GM10248 (cell line): ENCODE results near the gene AMIGO1.

Experiments
- CTCF ChIA-PET: fragments of 300-600 bp; sonication (Branson Sonifier 250); formaldehyde crosslinking; extraction: SDS; loops from one replicate; lab custom pipeline; 2021; ENCODE audit warnings: antibody characterized with exemption; lab: Yijun Ruan, JAX
- POLR2A ChIA-PET: fragments of 350-650 bp; sonication (Branson Sonifier 250); formaldehyde crosslinking; extraction: SDS; loops from one replicate; lab custom pipeline; 2020; ENCODE audit warnings: antibody characterized with exemption; lab: Yijun Ruan, JAX
- DNase-seq: peaks from one replicate; pipeline ENCODE4 v3.0.0; 2012; ENCODE audit errors: extremely low spot score
- TF ChIP-seq, protein P1 (sequence below): IDR thresholded peaks from 2 replicates; pipeline ENCODE4 v1.5.1; 2012; ENCODE audit warnings: mild to moderate bottlenecking, low read depth; ENCODE audit errors: extremely low read depth, missing control alignments, control extremely low read depth

AMIGO1 gene

DNA sequence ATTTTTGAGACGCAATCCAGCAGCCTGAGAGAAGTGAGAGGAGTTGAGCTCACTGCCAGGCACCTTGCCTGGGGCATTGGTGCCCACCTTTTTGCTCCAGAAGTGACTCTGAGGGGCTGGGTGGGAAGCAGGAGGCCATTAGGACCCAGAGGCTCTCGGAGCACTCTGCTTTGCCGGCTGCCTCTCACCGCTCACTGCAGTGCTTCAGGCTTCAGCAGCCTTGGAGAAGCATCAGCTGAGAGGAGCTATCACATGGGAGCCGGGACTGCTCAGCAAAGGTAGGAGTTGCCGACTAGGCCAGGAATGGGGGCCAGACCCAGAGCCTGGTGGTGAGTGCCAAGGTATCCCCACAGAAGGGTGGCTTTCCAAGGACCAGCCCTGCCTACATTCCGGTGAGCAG, 30.1 kb upstream of the AMIGO1 start, which contains the start of gene GPR61:
TSS of gene GPR61 (plus strand) at position 197 of the 400 bp plus-strand sequence. CDS start 3,151 bp downstream, outside the sequence.
- ChIA-PET CTCF (interaction anchor here (1.4 to 26.3 kb wide), 6 partner anchors 7 to 472 kb away, joined by 3 to 1898 read pairs (median 26); partner anchors contain the start of genes AHCYL1, AMIGO1, ATXN7L2 and CYB561D1), POLR2A (no interaction called here)
- TF ChIP-seq, protein P1, sequence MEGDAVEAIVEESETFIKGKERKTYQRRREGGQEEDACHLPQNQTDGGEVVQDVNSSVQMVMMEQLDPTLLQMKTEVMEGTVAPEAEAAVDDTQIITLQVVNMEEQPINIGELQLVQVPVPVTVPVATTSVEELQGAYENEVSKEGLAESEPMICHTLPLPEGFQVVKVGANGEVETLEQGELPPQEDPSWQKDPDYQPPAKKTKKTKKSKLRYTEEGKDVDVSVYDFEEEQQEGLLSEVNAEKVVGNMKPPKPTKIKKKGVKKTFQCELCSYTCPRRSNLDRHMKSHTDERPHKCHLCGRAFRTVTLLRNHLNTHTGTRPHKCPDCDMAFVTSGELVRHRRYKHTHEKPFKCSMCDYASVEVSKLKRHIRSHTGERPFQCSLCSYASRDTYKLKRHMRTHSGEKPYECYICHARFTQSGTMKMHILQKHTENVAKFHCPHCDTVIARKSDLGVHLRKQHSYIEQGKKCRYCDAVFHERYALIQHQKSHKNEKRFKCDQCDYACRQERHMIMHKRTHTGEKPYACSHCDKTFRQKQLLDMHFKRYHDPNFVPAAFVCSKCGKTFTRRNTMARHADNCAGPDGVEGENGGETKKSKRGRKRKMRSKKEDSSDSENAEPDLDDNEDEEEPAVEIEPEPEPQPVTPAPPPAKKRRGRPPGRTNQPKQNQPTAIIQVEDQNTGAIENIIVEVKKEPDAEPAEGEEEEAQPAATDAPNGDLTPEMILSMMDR = no peak
- no peak for DNase-seq

DNA sequence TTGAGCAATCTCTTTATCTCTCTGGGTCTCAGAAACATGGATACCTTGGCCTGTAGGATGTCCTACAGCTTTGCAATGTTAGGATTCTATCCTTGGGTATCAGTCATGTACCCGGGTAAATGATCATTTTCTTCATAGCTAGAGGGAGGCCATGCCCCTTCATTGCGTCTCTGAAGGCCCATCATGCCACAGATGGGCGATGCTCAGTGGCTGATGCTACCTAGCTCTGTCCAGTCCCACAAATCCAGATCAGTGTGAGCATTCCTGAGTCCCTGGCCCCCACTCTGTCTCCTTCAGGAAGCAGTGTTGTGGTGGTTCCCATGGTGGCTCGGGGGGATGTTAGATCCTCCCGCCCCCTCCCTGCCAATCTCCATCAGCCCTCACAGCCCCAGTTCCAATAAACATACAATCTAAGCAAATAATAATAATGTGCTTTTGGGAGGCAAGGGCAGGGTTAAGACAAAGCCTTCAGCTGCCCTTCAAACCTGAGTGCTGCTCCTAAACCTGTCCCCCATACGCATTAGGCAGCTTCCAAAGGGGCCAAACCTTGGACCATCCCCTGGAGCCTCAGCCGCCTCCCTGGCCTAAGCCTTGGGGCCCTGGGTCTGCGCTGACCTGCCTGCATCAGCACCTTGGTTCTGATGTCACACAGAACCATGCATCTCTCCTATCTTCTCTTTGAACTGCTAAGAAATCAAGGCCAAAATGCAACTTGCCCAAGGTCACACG, 29.5 kb upstream of the AMIGO1 start:
- TF ChIP-seq, protein P1 = no peak
- no peak for DNase-seq
- ChIA-PET POLR2A (no interaction called here), CTCF (interaction anchor here (0.7 to 26.3 kb wide), 8 partner anchors 3 to 473 kb away, joined by 3 to 1898 read pairs (median 11); partner anchors contain the start of genes AMIGO1, ATXN7L2, CYB561D1 and GNAI3)

DNA sequence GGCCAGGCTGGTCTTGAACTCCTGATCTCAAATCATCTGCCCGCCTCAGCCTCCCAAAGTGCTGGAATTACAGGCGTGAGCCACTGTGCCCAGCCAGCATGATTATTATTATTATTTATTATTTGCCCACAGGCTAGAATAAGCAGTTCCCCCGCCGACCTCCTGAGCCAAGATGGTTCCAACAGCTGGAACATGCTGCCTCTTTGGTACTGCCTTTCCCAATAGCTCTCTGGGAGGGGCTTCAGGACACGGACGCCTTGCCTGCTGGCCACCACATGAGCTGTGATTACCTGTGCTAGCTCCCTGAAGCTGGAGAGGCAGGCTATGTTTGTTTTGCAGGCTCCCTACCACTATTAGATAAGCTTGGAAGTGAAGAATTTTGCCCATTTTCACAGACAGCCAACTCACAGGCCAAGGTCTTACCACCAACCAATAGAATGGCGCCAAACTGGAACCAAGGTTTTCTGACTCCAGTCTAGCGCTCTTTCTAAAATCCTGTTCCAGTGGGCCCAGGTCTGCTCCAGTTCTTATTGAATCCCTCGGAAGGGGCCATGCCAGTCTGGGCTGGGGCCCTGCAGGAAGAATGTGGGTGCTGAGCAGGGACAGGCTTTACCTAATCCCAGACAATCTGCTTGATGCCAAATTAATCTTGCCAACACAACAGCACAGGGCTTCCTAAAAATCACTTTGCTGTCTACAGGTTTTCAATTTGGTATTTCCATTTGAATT, 28.1 kb upstream of the AMIGO1 start:
- TF ChIP-seq, protein P1 = no peak
- DNase-seq = no peak
- CTCF ChIA-PET = interaction anchor here (1.0 to 26.3 kb wide), 7 partner anchors 5 to 446 kb away, joined by 3 to 1898 read pairs (median 13); partner anchors contain the start of genes AMIGO1, ATXN7L2, CYB561D1 and GPR61
- POLR2A ChIA-PET = no interaction called here

GRCh38 chr1:109535971-109536491, 26.5 kb upstream of the AMIGO1 start:
- ChIA-PET POLR2A (no interaction called here), CTCF (interaction anchor here (1.1 to 26.3 kb wide), 7 partner anchors 6 to 449 kb away, joined by 3 to 1898 read pairs (median 7); partner anchors contain the start of genes AHCYL1, AMIGO1, ATXN7L2 and CYB561D1)
- no peak for DNase-seq
- TF ChIP-seq, protein P1 = no peak

DNA sequence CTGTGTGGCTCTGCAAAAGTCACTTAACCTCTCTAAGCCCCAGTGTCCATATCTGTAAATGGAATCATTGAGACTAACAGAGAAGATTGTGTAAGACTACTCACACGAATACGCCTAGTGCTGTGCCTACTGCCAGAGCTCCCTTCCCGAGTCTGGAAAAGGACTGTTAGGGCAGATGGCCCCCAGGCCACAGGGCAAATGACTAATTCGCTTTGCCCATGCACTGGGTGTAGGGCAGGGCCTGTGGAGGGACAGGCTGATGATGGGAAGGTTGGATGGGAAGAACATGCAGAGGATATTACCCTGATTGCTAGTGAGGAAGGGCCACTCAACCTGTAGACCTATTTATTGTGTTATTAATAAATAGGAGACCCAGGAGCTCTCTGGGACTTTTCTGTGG, 26.0 kb upstream of the AMIGO1 start:
- TF ChIP-seq, protein P1 = no peak
- CTCF ChIA-PET = interaction anchor here (1.0 to 26.3 kb wide), 9 partner anchors 7 to 449 kb away, joined by 3 to 1898 read pairs (median 4); partner anchors contain the start of genes AHCYL1, AMIGO1, ATXN7L2 and CYB561D1
- DNase-seq = no peak
- POLR2A ChIA-PET = no interaction called here
